ENCODE results near the gene SART1.

SART1 gene

DNA sequence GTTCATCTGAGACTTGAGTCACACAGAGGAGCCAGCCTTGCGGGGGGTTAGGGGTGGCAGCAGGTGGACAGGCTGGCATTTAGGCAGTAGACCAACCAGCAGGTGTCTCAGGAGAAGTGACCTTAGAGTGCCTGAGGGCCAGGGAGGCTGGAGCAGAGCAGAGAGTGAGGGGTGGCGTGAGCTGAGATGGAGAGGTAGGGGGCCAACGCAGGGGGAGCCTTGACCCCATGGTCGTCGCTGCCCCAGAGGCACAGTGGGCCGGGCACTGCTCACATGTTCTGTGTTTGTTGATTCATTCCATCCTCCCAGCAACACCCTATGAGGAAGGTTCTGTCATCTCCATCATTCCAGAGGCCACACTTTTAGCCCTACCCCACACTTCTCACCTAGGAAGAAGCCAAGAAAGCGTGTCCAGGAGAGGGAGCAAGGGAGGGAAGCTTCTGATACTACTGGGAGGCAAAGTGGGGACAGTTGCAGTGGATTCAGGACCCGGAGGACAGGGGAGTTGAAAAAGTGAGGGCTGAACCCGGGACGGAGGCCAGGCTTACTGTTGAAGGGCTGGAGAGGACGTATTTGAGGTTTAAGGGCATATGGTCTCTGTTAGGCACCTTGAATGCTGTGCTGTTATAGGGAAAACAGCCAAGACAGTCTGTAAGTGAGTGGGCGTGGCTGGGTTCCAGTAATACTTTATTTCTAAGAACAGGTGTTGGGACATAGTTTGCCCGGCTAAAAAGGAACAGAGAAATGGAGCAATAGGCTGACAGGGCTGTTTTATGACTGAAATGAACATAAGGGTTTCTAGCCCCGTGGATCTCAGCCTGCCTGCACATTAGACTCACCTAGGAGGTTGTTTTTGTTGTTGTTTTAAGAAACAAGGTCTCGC, 7.3 kb downstream of the SART1 start:
- no peak for DNase-seq

- DNase-seq: no peak
Observed at GRCh38 chr11:65972116-65972515, 10.6 kb downstream of the SART1 start.

- DNase-seq: no peak
Observed at GRCh38 chr11:65973439-65974110, 12.0 kb downstream of the SART1 start.

DNA sequence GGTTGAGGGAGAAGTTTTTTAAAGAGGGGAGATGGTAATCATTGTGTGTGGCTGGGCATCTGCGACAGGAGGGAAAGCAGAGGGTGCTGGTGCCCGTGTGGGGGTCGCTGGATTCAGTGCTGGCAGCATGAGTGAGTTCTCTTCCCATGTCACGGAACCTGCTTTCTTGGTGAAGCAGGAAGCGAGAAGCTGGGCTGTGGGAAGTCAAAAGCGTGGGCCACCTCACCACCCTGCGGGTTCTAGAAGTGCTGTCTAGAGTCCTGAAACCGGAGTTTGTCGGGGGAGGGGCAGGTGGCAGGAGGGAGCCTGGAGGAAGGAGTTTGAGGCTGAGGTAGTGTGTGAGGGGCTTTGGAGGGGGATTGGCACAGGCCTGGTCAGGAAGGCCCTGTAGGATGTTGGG, 14.2 kb downstream of the SART1 start:
- no peak for DNase-seq

GRCh38 chr11:65976216-65977176, 15.0 kb downstream of the SART1 start:
- DNase-seq: no peak

DNA sequence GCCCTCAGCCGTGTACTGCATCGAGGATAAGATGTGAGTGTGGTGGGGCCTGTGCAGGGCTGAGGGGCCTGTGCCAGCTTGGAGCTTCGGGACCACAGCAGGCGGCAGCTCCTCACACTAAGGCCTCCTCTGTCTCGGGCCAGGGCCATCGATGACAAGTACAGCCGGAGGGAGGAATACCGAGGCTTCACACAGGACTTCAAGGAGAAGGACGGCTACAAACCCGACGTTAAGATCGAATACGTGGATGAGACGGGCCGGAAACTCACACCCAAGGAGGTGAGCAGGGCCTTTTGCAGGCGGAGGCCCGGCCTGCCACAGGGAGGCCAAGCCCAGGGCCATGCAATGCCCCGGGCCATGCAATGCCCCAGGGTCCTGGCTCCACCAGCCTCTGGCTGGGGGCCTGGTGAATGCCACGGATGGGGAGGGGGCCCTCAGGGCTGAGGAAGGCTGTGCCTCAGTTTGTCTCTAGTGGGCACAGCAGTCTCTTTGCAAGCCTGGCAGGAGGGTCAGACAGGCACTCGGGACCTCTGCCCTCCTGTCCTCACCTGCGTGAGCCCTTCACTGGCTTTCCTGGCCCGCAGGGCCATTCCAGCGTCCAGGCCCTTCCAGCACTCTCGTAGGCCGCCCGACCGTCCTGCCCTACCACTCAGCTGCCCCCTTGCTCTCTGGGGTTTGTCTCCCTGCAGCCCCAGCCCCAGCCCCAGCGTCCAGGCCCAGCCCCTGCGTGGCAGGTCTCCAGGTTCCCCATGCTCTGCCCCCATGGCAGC, 16.3 kb downstream of the SART1 start:
- DNase-seq: no peak

GRCh38 chr11:65978391-65979238, 17.1 kb downstream of the SART1 start:
- DNase-seq: no peak

GRCh38 chr11:65979261-65979759, 17.8 kb downstream of the SART1 start:
- DNase-seq: no peak

- no peak for DNase-seq
Observed at GRCh38 chr11:65981101-65981740, 19.7 kb downstream of the SART1 start.

- DNase-seq: no peak
Observed at GRCh38 chr11:65981972-65982823, 20.7 kb downstream of the SART1 start.

- DNase-seq: no peak
Observed at GRCh38 chr11:65982824-65983588, 21.5 kb downstream of the SART1 start.

GRCh38 chr11:65983589-65983987, 22.1 kb downstream of the SART1 start:
- no peak for DNase-seq

DNA sequence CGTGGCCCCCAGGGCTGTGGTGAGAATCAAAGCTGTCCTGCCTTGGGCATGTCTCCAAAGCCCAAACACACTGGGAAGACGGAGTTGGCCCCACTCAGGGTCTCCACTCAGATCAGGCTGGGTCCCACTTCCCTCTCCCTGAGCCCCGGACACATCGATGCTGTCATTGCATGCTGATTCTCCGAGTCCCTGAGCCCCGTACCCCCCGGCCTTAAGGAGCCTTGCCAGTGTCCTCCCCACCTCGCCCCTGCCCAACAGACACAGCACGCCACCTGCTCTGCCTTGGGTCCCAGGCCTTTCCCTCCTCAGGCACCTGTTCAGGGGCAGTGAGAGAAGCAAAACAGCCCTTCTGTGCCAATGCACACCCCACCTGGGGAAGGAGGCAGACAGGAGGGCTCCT, 25.8 kb downstream of the SART1 start:
- DNase-seq: no peak

GRCh38 chr11:65988791-65989592, 27.5 kb downstream of the SART1 start:
- DNase-seq: peak; percentile 81

DNA sequence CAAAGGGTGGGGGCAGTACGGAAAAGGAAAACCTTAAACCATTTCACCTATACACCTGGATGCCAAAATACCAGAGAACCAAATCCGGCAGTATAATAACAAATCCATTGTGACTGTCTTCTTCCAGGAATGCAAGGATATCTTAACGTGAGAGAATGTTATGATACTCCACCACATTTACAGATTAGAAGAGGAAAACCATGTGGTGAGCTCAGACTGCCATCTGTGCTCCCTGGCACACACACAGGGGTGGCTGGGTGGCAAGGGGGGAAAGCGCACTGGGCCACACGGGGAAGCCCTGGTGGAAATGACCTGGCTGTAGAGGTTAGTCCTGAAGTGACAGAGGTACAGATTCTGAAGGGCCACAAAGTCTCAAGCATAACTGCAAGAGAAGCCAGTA, 30.5 kb downstream of the SART1 start:
- no peak for DNase-seq

DNA sequence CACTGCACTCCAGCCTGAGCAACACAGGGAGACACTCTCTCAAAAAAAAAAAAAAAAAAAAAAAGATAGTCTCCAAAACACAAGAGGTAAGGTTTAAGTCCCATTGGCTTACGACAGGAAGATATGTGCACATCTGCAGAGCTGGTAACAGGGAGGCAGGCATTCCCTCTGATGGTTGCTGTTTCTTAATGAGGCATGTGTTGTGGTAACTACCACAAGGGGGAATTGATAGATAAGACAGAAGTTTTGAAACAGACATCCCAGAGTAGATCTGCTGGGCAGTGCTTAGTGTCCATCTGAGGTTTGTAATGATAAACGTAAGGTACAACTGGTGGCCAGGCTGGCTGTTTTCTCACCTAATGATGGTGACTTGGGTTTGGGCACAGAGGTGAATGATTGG, 35.8 kb downstream of the SART1 start:
- DNase-seq: no peak

DNA sequence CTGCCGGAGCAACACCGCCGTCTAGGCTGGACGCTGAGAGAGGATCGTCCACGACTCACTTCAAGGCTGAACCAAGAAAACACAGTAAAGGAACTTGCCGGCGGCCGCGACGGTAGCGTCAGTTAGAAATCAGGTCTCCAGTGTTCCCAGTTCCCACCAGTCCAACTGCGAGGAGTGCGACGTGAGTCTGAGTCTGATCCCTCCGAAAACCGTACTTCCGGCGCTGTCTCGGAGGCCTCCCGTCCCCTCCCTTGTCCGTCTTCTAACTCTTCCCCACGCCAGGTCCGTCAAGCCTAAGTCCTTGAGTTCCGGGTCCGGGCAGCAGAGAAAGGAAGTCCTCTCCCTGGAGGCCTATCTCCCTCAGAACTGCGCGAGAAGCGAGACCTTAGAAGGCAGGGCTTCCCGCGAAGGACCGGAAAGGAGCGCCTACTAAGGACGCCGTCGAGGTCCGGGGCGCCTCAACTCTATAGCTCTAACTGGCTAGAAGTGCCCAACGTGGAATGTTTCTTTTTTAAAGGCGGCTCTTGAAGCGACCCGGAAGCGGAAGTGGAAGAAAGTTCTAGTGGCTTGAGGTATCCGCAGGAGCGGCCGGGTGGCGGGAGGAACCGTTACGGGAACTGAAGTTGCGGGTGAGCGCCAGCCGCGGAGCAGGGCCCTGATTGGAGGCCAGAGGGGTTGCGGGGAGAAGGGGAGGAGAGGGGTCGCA, 40.6 kb downstream of the SART1 start, which contains the start of the genes BANF1 and EIF1AD:
Gene BANF1 (plus strand): TSS at position 562 of the 706 bp plus-strand sequence. CDS start 748 bp downstream, outside the sequence.
Gene EIF1AD (minus strand): TSS at position 216 of the 706 bp plus-strand sequence. CDS start 1,768 bp downstream, outside the sequence.
- peak; percentile 81 for DNase-seq
